ENCODE measurements around the gene CLEC4M.

CLEC4M gene

GRCh38 chr19:7779631-7780486 lies 16.8 kb downstream of the CLEC4M start:
- TF ChIP-seq, protein P1, sequence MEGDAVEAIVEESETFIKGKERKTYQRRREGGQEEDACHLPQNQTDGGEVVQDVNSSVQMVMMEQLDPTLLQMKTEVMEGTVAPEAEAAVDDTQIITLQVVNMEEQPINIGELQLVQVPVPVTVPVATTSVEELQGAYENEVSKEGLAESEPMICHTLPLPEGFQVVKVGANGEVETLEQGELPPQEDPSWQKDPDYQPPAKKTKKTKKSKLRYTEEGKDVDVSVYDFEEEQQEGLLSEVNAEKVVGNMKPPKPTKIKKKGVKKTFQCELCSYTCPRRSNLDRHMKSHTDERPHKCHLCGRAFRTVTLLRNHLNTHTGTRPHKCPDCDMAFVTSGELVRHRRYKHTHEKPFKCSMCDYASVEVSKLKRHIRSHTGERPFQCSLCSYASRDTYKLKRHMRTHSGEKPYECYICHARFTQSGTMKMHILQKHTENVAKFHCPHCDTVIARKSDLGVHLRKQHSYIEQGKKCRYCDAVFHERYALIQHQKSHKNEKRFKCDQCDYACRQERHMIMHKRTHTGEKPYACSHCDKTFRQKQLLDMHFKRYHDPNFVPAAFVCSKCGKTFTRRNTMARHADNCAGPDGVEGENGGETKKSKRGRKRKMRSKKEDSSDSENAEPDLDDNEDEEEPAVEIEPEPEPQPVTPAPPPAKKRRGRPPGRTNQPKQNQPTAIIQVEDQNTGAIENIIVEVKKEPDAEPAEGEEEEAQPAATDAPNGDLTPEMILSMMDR (IDR thresholded peaks at IDR 0.05; ENCODE audit: low read depth, low read length), result no peak
- H3K4me3 ChIP-seq (replicated peaks in 1 of 2; ENCODE audit: low read depth in 2 of 2, low read length in 2 of 2), result no peak overlapping the region
- DNase-seq (ENCODE audit: low read depth in 2 of 2), result no peak

DNA sequence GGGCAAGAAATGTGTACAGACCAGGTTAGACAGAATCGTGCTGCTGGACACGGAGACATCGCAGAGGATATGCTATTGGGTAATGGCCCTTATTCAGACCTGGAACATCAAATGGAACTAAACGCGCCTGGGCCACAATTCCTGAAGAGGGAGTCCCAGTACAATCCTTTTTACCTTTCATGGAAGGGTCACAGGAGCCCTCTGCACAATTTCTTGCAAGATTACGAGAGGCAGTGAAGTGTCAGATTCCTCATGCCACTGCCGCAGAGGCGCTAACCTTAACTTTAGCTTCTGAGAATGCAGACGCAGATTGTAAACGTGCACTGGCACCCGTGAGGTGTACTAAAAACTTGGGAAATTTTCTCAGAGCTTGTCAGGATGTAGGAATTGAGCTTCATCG lies 18.1 kb downstream of the CLEC4M start:
- TF ChIP-seq, protein P1 (IDR thresholded peaks at IDR 0.05; ENCODE audit: low read depth, low read length), result no peak
- H3K4me3 ChIP-seq (replicated peaks in 1 of 2; ENCODE audit: low read depth in 2 of 2, low read length in 2 of 2), result no peak overlapping the region
- no peak for DNase-seq (ENCODE audit: low read depth in 2 of 2)

DNA sequence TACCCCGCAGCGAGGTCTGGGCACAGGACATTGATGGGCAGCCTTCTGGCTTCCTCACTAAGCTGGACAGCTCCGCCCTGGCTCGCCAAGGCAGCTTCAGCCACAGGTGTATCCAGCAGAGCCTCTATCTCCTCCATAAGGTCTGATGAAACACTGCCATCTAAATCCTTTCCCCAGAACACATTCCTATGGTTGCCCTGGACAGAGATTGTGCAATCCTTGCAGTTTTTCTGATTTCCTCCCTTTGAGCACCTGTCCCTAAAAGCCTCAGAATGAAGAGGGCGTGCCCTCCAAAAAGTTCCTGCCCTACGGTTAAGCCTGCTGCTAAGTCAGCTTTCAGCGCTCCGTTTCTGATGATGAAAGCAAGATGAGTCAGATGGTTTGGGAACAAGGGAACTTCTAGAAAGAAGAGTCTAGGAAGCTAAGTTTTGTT lies 21.0 kb downstream of the CLEC4M start:
- DNase-seq (ENCODE audit: low read depth in 2 of 2), result peak; percentile 42 to 79
- TF ChIP-seq, protein P1 (IDR thresholded peaks at IDR 0.05; ENCODE audit: low read depth, low read length), result no peak
- H3K4me3 ChIP-seq (replicated peaks in 1 of 2; ENCODE audit: low read depth in 2 of 2, low read length in 2 of 2), result no peak overlapping the region

GRCh38 chr19:7784856-7785255 lies 21.8 kb downstream of the CLEC4M start:
- H3K4me3 ChIP-seq (replicated peaks in 1 of 2; ENCODE audit: low read depth in 2 of 2, low read length in 2 of 2), result no peak overlapping the region

DNA sequence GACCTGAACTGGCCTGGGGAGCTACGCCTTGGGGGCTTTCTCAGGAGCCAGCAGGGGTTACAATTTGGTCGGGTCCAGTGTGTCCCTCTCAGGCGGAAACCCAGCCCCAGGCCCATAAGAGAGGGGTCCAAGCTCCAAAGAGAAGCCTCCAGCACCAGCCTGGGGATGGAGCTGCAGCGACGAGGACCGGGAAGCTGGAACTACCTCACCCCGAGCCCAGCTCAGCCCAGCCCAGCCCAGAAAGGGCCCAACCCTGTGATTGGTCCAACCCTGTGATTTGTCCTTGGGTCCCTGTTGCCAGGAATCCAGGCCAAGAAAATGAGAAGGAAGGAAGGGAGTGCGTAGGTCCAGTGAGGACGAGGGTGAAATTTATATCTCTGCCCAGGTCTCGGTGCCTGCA lies 24.1 kb downstream of the CLEC4M start:
- TF ChIP-seq, protein P1 (IDR thresholded peaks at IDR 0.05; ENCODE audit: low read depth, low read length), result no peak

More at GRCh38 chr19:7784856-7785255, 21.8 kb downstream of the CLEC4M start:
- TF ChIP-seq, protein P1 (IDR thresholded peaks at IDR 0.05; ENCODE audit: low read depth, low read length), result no peak
- DNase-seq (ENCODE audit: low read depth in 2 of 2), result no peak

GRCh38 chr19:7787602-7788177 lies 24.6 kb downstream of the CLEC4M start:
- no peak for DNase-seq (ENCODE audit: low read depth in 2 of 2)
- TF ChIP-seq, protein P1 (IDR thresholded peaks at IDR 0.05; ENCODE audit: low read depth, low read length), result no peak
- no peak overlapping the region for H3K4me3 ChIP-seq (replicated peaks in 1 of 2; ENCODE audit: low read depth in 2 of 2, low read length in 2 of 2)

More for the DNA sequence above, 24.1 kb downstream of the CLEC4M start:
- H3K4me3 ChIP-seq (replicated peaks in 1 of 2; ENCODE audit: low read depth in 2 of 2, low read length in 2 of 2), result no peak overlapping the region
- DNase-seq (ENCODE audit: low read depth in 2 of 2), result no peak

All from cardiac fibroblast (primary cell).